DMS114 treated with DMSO at 0.1 percent for 48 hours (cell line): ENCODE results near the gene TROAP.
"Not testable (repeated sequence)": the region's sequence is repeated elsewhere in the genome, so short reads cannot be mapped to it uniquely, and the experiment has no call there.

Source experiments
- DNase-seq: peaks from one replicate; lab custom pipeline; 2025; ENCODE audit not compliant: unreplicated experiment; lab: John Stamatoyannopoulos, UW

Gene TROAP

GRCh38 chr12:49322708-49323523, at the start of gene TROAP:
TROAP (plus strand) TSS chr12:49323255; CDS start chr12:49323609, 354 bp downstream.
- peak; percentile 98 for DNase-seq

GRCh38 chr12:49273726-49274395, 49.2 kb upstream of the TROAP start:
- DNase-seq = no peak

- DNase-seq = no peak
These were observed 48.5 kb upstream of the TROAP start for GRCh38 chr12:49274396-49275069.

GRCh38 chr12:49276304-49277290, 46.5 kb upstream of the TROAP start:
- no peak for DNase-seq

GRCh38 chr12:49277466-49277865, 45.6 kb upstream of the TROAP start:
- DNase-seq = no peak

- no peak for DNase-seq
These were observed 43.3 kb upstream of the TROAP start for GRCh38 chr12:49279706-49280159.

- not testable (repeated sequence) for DNase-seq
These were observed 42.5 kb upstream of the TROAP start for GRCh38 chr12:49280545-49280944.

- DNase-seq = no peak
These were observed 40.8 kb upstream of the TROAP start for GRCh38 chr12:49282302-49282701.

GRCh38 chr12:49282740-49283375, 40.2 kb upstream of the TROAP start:
- not testable (repeated sequence) for DNase-seq

GRCh38 chr12:49283541-49284429, 39.3 kb upstream of the TROAP start:
- no peak for DNase-seq

- no peak for DNase-seq
These were observed 38.4 kb upstream of the TROAP start for GRCh38 chr12:49284672-49285071.

- no peak for DNase-seq
These were observed 35.2 kb upstream of the TROAP start for GRCh38 chr12:49287876-49288275.

- DNase-seq = peak; percentile 45
These were observed 34.6 kb upstream of the TROAP start for GRCh38 chr12:49288412-49288853.

GRCh38 chr12:49288922-49289555, 34.0 kb upstream of the TROAP start:
- no peak for DNase-seq

- DNase-seq = no peak
These were observed 30.4 kb upstream of the TROAP start for GRCh38 chr12:49292729-49293055.

- DNase-seq = no peak
These were observed 29.7 kb upstream of the TROAP start for GRCh38 chr12:49293056-49293956.

- DNase-seq = no peak
These were observed 28.8 kb upstream of the TROAP start for GRCh38 chr12:49294086-49294803.
